Gastroesophageal sphincter (tissue), 4 donors: ENCODE data around the gene ZBTB20. TPM values are rescaled to one million over a fixed set of nuclear protein-coding genes. Genes with fewer than 3 reads are reported as not detected.

Experiments used
- ATAC-seq: fragments of 150-250 bp; one replicate; pipeline ENCODE4 v1.9.1; 2016; ENCODE audit warnings: mild to moderate bottlenecking, moderate library complexity
- H3K27ac ChIP-seq, 4 donors: fragments of 200-600 bp; sonication (generic) in 3 of 4; 1 replicate in 3 of 4; 2 replicates in 1 of 4; pipeline ENCODE4 v1.5.1; 2016 to 2019
- H3K27me3 ChIP-seq: fragments of 200-600 bp; sonication (generic); one replicate; pipeline ENCODE4 v1.5.1; 2019
- H3K36me3 ChIP-seq, 2 donors: fragments of 200-600 bp; sonication (generic); one replicate each; pipeline ENCODE4 v1.5.1; 2019; ENCODE audit warnings: control low read depth in 1 of 2
- H3K4me1 ChIP-seq, 3 donors: fragments of 200-600 bp; sonication (generic); 1 replicate in 2 of 3; 2 replicates in 1 of 3; pipeline ENCODE4 v1.5.1; 2016 to 2019; ENCODE audit warnings: control low read depth in 2 of 3
- H3K4me3 ChIP-seq, 2 donors: fragments of 200-600 bp; sonication (generic); one replicate each; pipeline ENCODE4 v1.5.1; 2019; ENCODE audit warnings: mild to moderate bottlenecking in 1 of 2, moderate library complexity in 1 of 2
- H3K9me3 ChIP-seq, 3 donors: fragments of 200-600 bp; sonication (generic); one replicate each; pipeline ENCODE4 v1.5.1; 2017 to 2019; ENCODE audit warnings: control low read depth in 2 of 3
- EP300 ChIP-seq: sonication (generic); formaldehyde crosslinking; IDR thresholded peaks from one replicate; pipeline ENCODE4 v1.6.1; 2017; ENCODE audit warnings: antibody characterized with exemption, mild to moderate bottlenecking
- POLR2A ChIP-seq, 2 donors: fragments of 450-650 bp; IDR thresholded peaks; one replicate each; pipeline ENCODE4 v1.6.1; 2017; ENCODE audit warnings: antibody characterized with exemption in 2 of 2, mild to moderate bottlenecking in 2 of 2, moderate library complexity in 1 of 2
- POLR2AphosphoS5 ChIP-seq: sonication (generic); formaldehyde crosslinking; IDR thresholded peaks from one replicate; pipeline ENCODE4 v1.6.1; 2017; ENCODE audit warnings: antibody characterized with exemption
- WGBS, 2 donors: methylation state at CpG; one replicate each; pipeline ENCODE4 v1.1.5; 2018; ENCODE audit warnings: low coverage in 1 of 2; 5-methylcytosine and 5-hydroxymethylcytosine counted together
- total RNA-seq, 4 donors: library from RNA; depleted of rRNA; stranded (reverse); fragments of >200 nt; gene quantifications; one replicate each; pipeline ENCODE4 v1.1.0, GENCODE V29; 2016
- TF ChIP-seq, protein P1 (sequence below), 4 experiments: fragments of 200-600 bp in 2 of 4; fragments of 450-650 bp in 2 of 4; sonication (generic) in 1 of 4; IDR thresholded peaks; one replicate each; pipeline ENCODE4 v1.5.1; 2017 to 2019; ENCODE audit warnings: antibody characterized with exemption in 4 of 4, mild to moderate bottlenecking in 2 of 4, moderate library complexity in 2 of 4

The ZBTB20 gene
- total RNA-seq, 4 donors from 2014 or later = 53.1 to 113 (median 98.4) TPM

DNA sequence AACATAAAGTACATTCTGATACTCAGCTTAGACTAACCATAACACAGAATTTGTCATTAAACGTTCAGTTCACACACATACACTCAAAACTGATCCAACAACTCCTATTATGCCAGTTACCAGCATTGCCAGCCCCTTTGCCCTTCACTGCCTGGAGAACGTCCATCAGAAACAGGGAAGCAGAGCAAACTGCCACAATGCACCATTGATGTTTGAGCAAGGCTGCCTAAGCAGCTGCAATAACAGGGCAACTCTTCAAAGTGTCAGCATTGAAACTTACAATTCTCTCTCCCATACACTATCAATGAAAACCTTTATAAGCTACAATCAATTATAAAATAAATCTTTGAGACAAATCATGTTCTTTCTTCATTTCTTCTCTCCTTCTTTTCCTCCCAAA, 85.1 kb downstream of the ZBTB20 start:
- Histone ChIP-seq H3K9me3 (no peaks in the 10 kb centered on the region), H3K36me3 (no peaks in the 10 kb centered on the region), H3K27me3 (no peaks in the 10 kb centered on the region), H3K27ac (no peak overlapping the region), H3K4me3 (no peak overlapping the region), H3K4me1 (peaks cover 0 to 22% (median 0%) of the 10 kb centered on the region in 3 donors)
- TF ChIP-seq EP300 (no peak), POLR2AphosphoS5 (no peak), POLR2A (IDR thresholded peaks at IDR 0.05) (no peak)
- TF ChIP-seq, protein P1, sequence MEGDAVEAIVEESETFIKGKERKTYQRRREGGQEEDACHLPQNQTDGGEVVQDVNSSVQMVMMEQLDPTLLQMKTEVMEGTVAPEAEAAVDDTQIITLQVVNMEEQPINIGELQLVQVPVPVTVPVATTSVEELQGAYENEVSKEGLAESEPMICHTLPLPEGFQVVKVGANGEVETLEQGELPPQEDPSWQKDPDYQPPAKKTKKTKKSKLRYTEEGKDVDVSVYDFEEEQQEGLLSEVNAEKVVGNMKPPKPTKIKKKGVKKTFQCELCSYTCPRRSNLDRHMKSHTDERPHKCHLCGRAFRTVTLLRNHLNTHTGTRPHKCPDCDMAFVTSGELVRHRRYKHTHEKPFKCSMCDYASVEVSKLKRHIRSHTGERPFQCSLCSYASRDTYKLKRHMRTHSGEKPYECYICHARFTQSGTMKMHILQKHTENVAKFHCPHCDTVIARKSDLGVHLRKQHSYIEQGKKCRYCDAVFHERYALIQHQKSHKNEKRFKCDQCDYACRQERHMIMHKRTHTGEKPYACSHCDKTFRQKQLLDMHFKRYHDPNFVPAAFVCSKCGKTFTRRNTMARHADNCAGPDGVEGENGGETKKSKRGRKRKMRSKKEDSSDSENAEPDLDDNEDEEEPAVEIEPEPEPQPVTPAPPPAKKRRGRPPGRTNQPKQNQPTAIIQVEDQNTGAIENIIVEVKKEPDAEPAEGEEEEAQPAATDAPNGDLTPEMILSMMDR (IDR thresholded peaks at IDR 0.05) = no peak
- ATAC-seq = no peak
- 46 to 50% methylated on average over 2 of the region's 2 CpGs for WGBS, 2 donors

GRCh38 chr3:115052906-115053305, 94.2 kb downstream of the ZBTB20 start:
- H3K4me3 ChIP-seq = no peak overlapping the region
- H3K27me3 ChIP-seq = no peaks in the 10 kb centered on the region
- H3K4me1 ChIP-seq = no peaks in the 10 kb centered on the region
- no peaks in the 10 kb centered on the region for H3K9me3 ChIP-seq
- H3K36me3 ChIP-seq = no peaks in the 10 kb centered on the region
- no peak for ATAC-seq
- H3K27ac ChIP-seq = no peak overlapping the region
- WGBS, 2 donors = 61 to 75% methylated on average over 3 of the region's 3 CpGs
- no peak for TF ChIP-seq POLR2AphosphoS5
- TF ChIP-seq EP300 = no peak
- no peak for TF ChIP-seq POLR2A (IDR thresholded peaks at IDR 0.05)
- TF ChIP-seq, protein P1 (IDR thresholded peaks at IDR 0.05) = no peak

GRCh38 chr3:115042351-115042750, 104.7 kb downstream of the ZBTB20 start:
- TF ChIP-seq POLR2A (IDR thresholded peaks at IDR 0.05) (no peak), EP300 (no peak), POLR2AphosphoS5 (no peak)
- TF ChIP-seq, protein P1 (IDR thresholded peaks at IDR 0.05) = no peak
- Histone ChIP-seq H3K36me3 (no peaks in the 10 kb centered on the region), H3K4me3 (no peak overlapping the region), H3K27ac (peak overlapping the region in 1 of 4 donors; percentile 34), H3K9me3 (no peaks in the 10 kb centered on the region), H3K4me1 (peaks cover 0 to 7% (median 3%) of the 10 kb centered on the region in 3 donors), H3K27me3 (no peaks in the 10 kb centered on the region)
- WGBS, 2 donors = 56 to 64% methylated on average over 3 of the region's 3 CpGs
- no peak for ATAC-seq

DNA sequence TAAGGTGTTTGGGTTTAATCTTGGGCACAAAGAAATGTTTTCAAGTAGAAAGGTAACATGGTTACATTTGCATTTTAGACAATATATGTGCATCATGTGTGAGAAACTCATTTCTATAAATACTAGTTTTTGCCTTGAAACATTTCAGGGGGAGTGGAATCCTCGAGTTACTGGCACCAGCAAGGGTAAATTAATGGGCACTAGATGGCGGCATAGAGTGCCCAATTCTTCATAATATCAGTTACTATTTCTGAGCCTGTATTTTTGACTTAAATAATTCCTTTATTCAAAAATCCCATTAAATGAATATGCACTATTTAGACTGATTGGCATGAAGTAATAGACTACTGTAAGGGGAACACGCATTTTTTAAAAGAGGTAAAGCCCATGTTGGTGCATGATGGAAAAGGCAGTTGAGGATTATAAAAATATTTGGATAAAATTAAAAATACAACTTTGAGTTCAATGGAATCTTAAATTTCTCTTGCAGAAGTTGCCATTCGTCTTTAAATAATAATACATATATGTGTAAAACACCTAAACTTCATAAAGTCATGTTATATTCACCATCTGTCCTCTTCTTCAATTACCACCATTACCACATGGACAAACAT, 106.3 kb downstream of the ZBTB20 start:
- Histone ChIP-seq H3K27me3 (no peaks in the 10 kb centered on the region), H3K4me1 (peaks cover 0 to 7% (median 3%) of the 10 kb centered on the region in 3 donors), H3K36me3 (no peaks in the 10 kb centered on the region), H3K9me3 (no peaks in the 10 kb centered on the region), H3K4me3 (no peak overlapping the region), H3K27ac (no peak overlapping the region)
- 38 to 65% methylated on average over 4 of the region's 4 CpGs for WGBS, 2 donors
- no peak for TF ChIP-seq POLR2A (IDR thresholded peaks at IDR 0.05)
- TF ChIP-seq, protein P1 (IDR thresholded peaks at IDR 0.05) = peak; percentile 31 to 56 (median 38)
- ATAC-seq = no peak

GRCh38 chr3:115040246-115040645, 106.8 kb downstream of the ZBTB20 start:
- no peak overlapping the region for H3K27ac ChIP-seq
- no peak overlapping the region for H3K4me3 ChIP-seq
- peaks cover 0 to 7% (median 3%) of the 10 kb centered on the region in 3 donors for H3K4me1 ChIP-seq
- no peaks in the 10 kb centered on the region for H3K27me3 ChIP-seq
- no peaks in the 10 kb centered on the region for H3K9me3 ChIP-seq
- TF ChIP-seq POLR2AphosphoS5 (no peak), POLR2A (IDR thresholded peaks at IDR 0.05) (no peak), EP300 (no peak)
- TF ChIP-seq, protein P1 (IDR thresholded peaks at IDR 0.05) = no peak
- ATAC-seq = no peak
- no peaks in the 10 kb centered on the region for H3K36me3 ChIP-seq
